IMR-90 (cell line): ENCODE measurements around the gene TIE1. TPM values are rescaled to one million over a fixed set of nuclear protein-coding genes. Genes with fewer than 3 reads are reported as not detected.

Experiments used
- ATAC-seq: fragments of 200-7000 bp; cut with Tn5 transposase; 2 replicates; pipeline ENCODE4 v1.9.1; 2020; ENCODE audit warnings: low read depth, mild to moderate bottlenecking, moderate library complexity
- BruUV-seq: library from RNA; stranded (reverse); fragments of 400-500 nt; replicated peaks from 2 replicates; lab custom pipeline; 2021; lab: Mats Ljungman, UMichigan
- CTCF ChIA-PET: fragments of 300-600 bp; formaldehyde crosslinking; extraction: SDS; loops from one replicate; lab custom pipeline; 2021; ENCODE audit warnings: antibody characterized with exemption; lab: Yijun Ruan, JAX
- POLR2A ChIA-PET: fragments of 300-600 bp; sonication (Branson Sonifier 250); formaldehyde crosslinking; loops from one replicate; lab custom pipeline; 2022; ENCODE audit warnings: antibody characterized with exemption; ENCODE audit not compliant: unreplicated experiment; lab: Charles Lee
- DNase-seq: peaks from one replicate; pipeline ENCODE4 v3.0.0; 2013
- H2AFZ ChIP-seq: replicated peaks from 2 replicates; pipeline ENCODE3; 2013; ENCODE audit warnings: low read length, mild to moderate bottlenecking; ENCODE audit not compliant: poor library complexity
- H2AK5ac ChIP-seq: 2 replicates; pipeline ENCODE4 v1.6.1; 2013; ENCODE audit warnings: low read depth, low read length, inconsistent platforms
- H2AK9ac ChIP-seq: replicated peaks from 2 replicates; pipeline ENCODE3; 2013; ENCODE audit warnings: mild to moderate bottlenecking, low read depth, low read length, moderate library complexity; ENCODE audit not compliant: poor library complexity
- H2BK120ac ChIP-seq: 2 replicates; pipeline ENCODE4 v1.6.1; 2013; ENCODE audit warnings: low read depth, low read length, inconsistent platforms
- H2BK15ac ChIP-seq: 3 replicates; pipeline ENCODE4 v1.6.1; 2013; ENCODE audit warnings: low read depth, low read length, inconsistent platforms
- H2BK20ac ChIP-seq: 2 replicates; pipeline ENCODE4 v1.6.1; 2013; ENCODE audit warnings: low read depth, mild to moderate bottlenecking, inconsistent platforms, low read length, moderate library complexity
- H2BK5ac ChIP-seq: 2 replicates; pipeline ENCODE4 v1.6.1; 2013; ENCODE audit warnings: mild to moderate bottlenecking, low read depth, low read length, inconsistent platforms; ENCODE audit not compliant: poor library complexity, severe bottlenecking
- H3K14ac ChIP-seq: replicated peaks from 2 replicates; pipeline ENCODE4 v1.6.1; 2013; ENCODE audit warnings: low read depth, low read length, inconsistent platforms
- H3K18ac ChIP-seq: 2 replicates; pipeline ENCODE4 v1.6.1; 2013; ENCODE audit warnings: low read depth, low read length, control low read depth
- H3K23ac ChIP-seq: 2 replicates; pipeline ENCODE4 v1.6.1; 2013; ENCODE audit warnings: low read depth, low read length, inconsistent platforms
- H3K27ac ChIP-seq: 2 replicates; pipeline ENCODE4 v1.5.1; 2013; ENCODE audit warnings: mild to moderate bottlenecking, control low read depth, low read length; ENCODE audit not compliant: insufficient read depth
- H3K27me3 ChIP-seq: 2 replicates; pipeline ENCODE4 v1.6.1; 2013; ENCODE audit warnings: low read length; ENCODE audit not compliant: control insufficient read depth, insufficient read depth
- H3K36me3 ChIP-seq: 2 replicates; pipeline ENCODE4 v1.6.1; 2013; ENCODE audit warnings: low read length, mixed read lengths; ENCODE audit not compliant: control insufficient read depth, insufficient read depth
- H3K4ac ChIP-seq: 2 replicates; pipeline ENCODE4 v1.6.1; 2013; ENCODE audit warnings: low read depth, low read length, inconsistent platforms
- H3K4me1 ChIP-seq: 2 replicates; pipeline ENCODE4 v1.6.1; 2013; ENCODE audit warnings: low read length, mixed read lengths; ENCODE audit not compliant: control insufficient read depth, insufficient read depth
- H3K4me2 ChIP-seq: 2 replicates; pipeline ENCODE4 v1.6.1; 2013; ENCODE audit warnings: low read depth, mild to moderate bottlenecking, control low read depth, low read length, moderate library complexity
- H3K4me3 ChIP-seq: 2 replicates; pipeline ENCODE4 v1.5.1; 2013; ENCODE audit warnings: low read depth, mild to moderate bottlenecking, control low read depth, low read length, moderate library complexity; ENCODE audit not compliant: insufficient read depth
- H3K56ac ChIP-seq: 2 replicates; pipeline ENCODE4 v1.6.1; 2013; ENCODE audit warnings: low read length, inconsistent platforms; ENCODE audit not compliant: insufficient read depth; ENCODE audit errors: extremely low read depth
- H3K79me1 ChIP-seq, 2 experiments: 2 replicates each; pipeline ENCODE4 v1.6.1; 2013; ENCODE audit warnings: low read length in 2 of 2, inconsistent platforms in 1 of 2, low read depth in 1 of 2
- H3K9ac ChIP-seq: 2 replicates; pipeline ENCODE4 v1.6.1; 2013; ENCODE audit warnings: low read depth, low read length, control low read depth
- H3K9me1 ChIP-seq: 2 replicates; pipeline ENCODE4 v1.6.1; 2013; ENCODE audit warnings: low read length, inconsistent platforms; ENCODE audit not compliant: insufficient read depth
- H3K9me3 ChIP-seq: 2 replicates; pipeline ENCODE4 v1.6.1; 2013; ENCODE audit warnings: low read length; ENCODE audit not compliant: control insufficient read depth, insufficient read depth
- H4K20me1 ChIP-seq: 2 replicates; pipeline ENCODE4 v1.6.1; 2013; ENCODE audit warnings: low read length, inconsistent platforms; ENCODE audit not compliant: insufficient read depth
- H4K5ac ChIP-seq: 2 replicates; pipeline ENCODE4 v1.6.1; 2013; ENCODE audit warnings: mild to moderate bottlenecking, low read depth, low read length, control low read depth
- H4K8ac ChIP-seq, 2 experiments: 2 replicates each; pipeline ENCODE4 v1.6.1; 2013; ENCODE audit warnings: low read depth in 2 of 2, low read length in 2 of 2, control low read depth in 1 of 2, inconsistent platforms in 1 of 2
- H4K91ac ChIP-seq: 2 replicates; pipeline ENCODE4 v1.6.1; 2013; ENCODE audit warnings: low read depth, low read length, inconsistent platforms; ENCODE audit not compliant: insufficient read depth
- CTCF ChIP-seq: conservative IDR thresholded peaks from 2 replicates; pipeline ENCODE4 v1.5.1; 2012; ENCODE audit warnings: mild to moderate bottlenecking, low read depth, low read length, improper control_type of control experiment
- FOS ChIP-seq: fragments of 150-350 bp; IDR thresholded peaks from 2 replicates; pipeline ENCODE4 v1.6.1; 2016; ENCODE audit warnings: low read depth, low read length
- WGBS, 2 experiments: methylation state at CpG; one replicate each; pipeline versions ENCODE4 v1.1.5 to v1.1.7; 2013; ENCODE audit warnings: missing lambda C conversion rate in 2 of 2; ENCODE audit not compliant: insufficient read length in 1 of 2; ENCODE audit errors: extremely low coverage in 2 of 2; 5-methylcytosine and 5-hydroxymethylcytosine counted together
- dilution Hi-C: fragments of 300-500 bp; cut with HindIII; formaldehyde crosslinking; loops from one replicate; pipeline ENCODE4 v1.14.3; 2018; ENCODE audit warnings: low sequenced_read_pairs; ENCODE audit not compliant: unreplicated experiment
- in situ Hi-C: fragments of 300-500 bp; cut with MboI; formaldehyde crosslinking; loops from 3 replicates; pipeline ENCODE4 v1.14.3; 2019; ENCODE audit warnings: low sequenced_read_pairs, inconsistent platforms, mixed read lengths
- intact Hi-C: fragments of 100-400 bp; cut with micrococcal nuclease; formaldehyde crosslinking; loops from 2 replicates; pipeline ENCODE4 v1.10.0; 2022
- polyA plus RNA-seq, 3 experiments: library from polyadenylated mRNA; depleted of rRNA; stranded (reverse); fragments of >200 nt; gene quantifications; 2 replicates each; pipeline ENCODE4 v1.2.3, GENCODE V29; 2012; ENCODE audit warnings: low replicate concordance in 1 of 3
- total RNA-seq: library from RNA; depleted of rRNA; stranded (reverse); fragments of >200 nt; gene quantifications from 2 replicates; pipeline ENCODE4 v1.2.3, GENCODE V29; 2012

The TIE1 gene
- total and polyA plus RNA-seq, 2 of the 4 experiments (the other 2 are of a cell fraction): 2.3 to 7.5 TPM

DNA sequence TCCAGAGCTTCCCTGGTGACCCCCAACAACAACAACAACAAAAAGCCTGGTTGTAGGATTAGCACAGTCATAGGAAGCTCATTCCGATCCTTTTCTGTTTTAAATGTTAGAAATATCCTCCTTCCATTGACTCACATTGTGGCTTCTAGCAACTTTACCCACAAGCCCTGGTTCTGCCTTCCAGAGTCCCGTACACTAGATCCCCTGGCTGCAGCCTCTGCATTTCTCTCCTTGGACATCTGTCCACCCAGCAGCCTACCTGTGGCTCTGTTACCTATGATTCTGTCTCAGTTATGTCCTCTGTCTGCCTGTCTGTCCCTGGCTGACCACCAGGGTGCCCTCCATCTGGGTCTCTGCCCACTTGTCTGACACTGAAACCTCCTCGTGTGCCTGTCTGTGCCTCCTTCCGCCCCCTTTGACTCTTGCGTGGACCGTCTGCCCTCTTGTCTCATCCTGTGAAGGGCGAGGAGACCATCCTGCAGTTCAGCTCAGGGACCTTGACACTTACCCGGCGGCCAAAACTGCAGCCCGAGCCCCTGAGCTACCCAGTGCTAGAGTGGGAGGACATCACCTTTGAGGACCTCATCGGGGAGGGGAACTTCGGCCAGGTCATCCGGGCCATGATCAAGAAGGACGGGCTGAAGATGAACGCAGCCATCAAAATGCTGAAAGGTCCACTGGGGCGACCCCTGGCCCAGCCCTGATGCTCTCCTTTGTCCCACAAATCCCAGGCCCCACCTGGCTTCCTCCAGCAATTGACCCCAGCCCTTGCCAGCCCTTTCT is 16.1 kb downstream of the TIE1 start:
- TF ChIP-seq FOS (no peak), CTCF (peak; percentile 18; the same call in 1 of the 2 replicates)
- Histone ChIP-seq H3K9ac (no peak overlapping the region), H3K4me1 (peaks cover 5% of the 10 kb centered on the region), H3K27ac (no peak overlapping the region), H3K4me3 (no peak overlapping the region), H4K8ac (no peak overlapping the region), H2BK120ac (no peak overlapping the region), H4K91ac (no peak overlapping the region), H4K5ac (no peak overlapping the region), H3K18ac (no peak overlapping the region), H2AFZ (peak overlapping the region; percentile 24), H4K20me1 (no peaks in the 10 kb centered on the region), H3K14ac (no peak overlapping the region), H3K56ac (no peak overlapping the region), H2BK15ac (no peak overlapping the region), H3K23ac (no peak overlapping the region), H3K4me2 (no peak overlapping the region), H2BK5ac (no peak overlapping the region), H3K9me1 (peaks cover 3% of the 10 kb centered on the region; the same call in 1 of the 2 replicates), H3K36me3 (no peaks in the 10 kb centered on the region), H3K79me1 (no peaks in the 10 kb centered on the region), H2BK20ac (no peak overlapping the region), H2AK9ac (no peak overlapping the region), H3K4ac (no peak overlapping the region), H3K27me3 (no peaks in the 10 kb centered on the region; the same call in 1 of the 2 replicates), H2AK5ac (no peak overlapping the region), H3K9me3 (no peaks in the 10 kb centered on the region)
- no TSS peak for BruUV-seq
- intact Hi-C loops: no loop called here
- dilution Hi-C loops: no loop called here
- POLR2A ChIA-PET: no interaction called here
- in situ Hi-C loops: no loop called here
- peak; percentile 5 for DNase-seq
- ATAC-seq: no peak; the same call in 1 of the 2 replicates
- CTCF ChIA-PET: no interaction called here
- 93% methylated on average over 10 of the region's 16 CpGs; no CpG with 5 or more reads in 1 of the 2 experiments for WGBS, 2 experiments
